Hepatocyte (in vitro differentiated cells): ENCODE results near the gene SHQ1. TPM values are rescaled to one million over a fixed set of nuclear protein-coding genes. Genes with fewer than 3 reads are reported as not detected.

Experiments
- polyA plus RNA-seq: library from polyadenylated mRNA; unstranded; fragments of >200 nt; fragmentation: Nextera tagmentation; extraction: Ambion mirVana; gene quantifications from 2 replicates; pipeline ENCODE4 v1.2.1, GENCODE V29; 2016
- total RNA-seq: library from RNA; depleted of rRNA; stranded (reverse); fragments of >200 nt; gene quantifications from 2 replicates; pipeline ENCODE4 v1.2.3, GENCODE V29; 2014

The SHQ1 gene
- total and polyA plus RNA-seq, 2 experiments from 2014 or later, result 11.1 to 16.8 TPM

Other genes with a start within 250 kb of the SHQ1 start
- 23.6 and 35.7 TPM in 2 replicates for gene GXYLT2, start 39.6 kb upstream of the SHQ1 start, total RNA-seq
- gene GXYLT2, start 39.6 kb upstream of the SHQ1 start, polyA plus RNA-seq, result 24.9 and 27.4 TPM in 2 replicates
- gene PPP4R2, start 148.4 kb upstream of the SHQ1 start, total RNA-seq, result 81.8 and 91.4 TPM in 2 replicates
- gene PPP4R2, start 148.4 kb upstream of the SHQ1 start, polyA plus RNA-seq, result 51.0 and 58.8 TPM in 2 replicates
- gene EBLN2, start 213.2 kb upstream of the SHQ1 start, total RNA-seq, result 5.5 and 9.3 TPM in 2 replicates
- 5.8 and 6.1 TPM in 2 replicates for gene EBLN2, start 213.2 kb upstream of the SHQ1 start, polyA plus RNA-seq